ENCODE results near the gene CRISPLD2. TPM values are rescaled to one million over a fixed set of nuclear protein-coding genes. Genes with fewer than 3 reads are reported as not detected.

The CRISPLD2 gene
- total and polyA plus RNA-seq, 9 of the 15 experiments (the other 6 are each of a cell fraction or from before 2014, with no cell fraction given) = 0.03 to 0.24 (median 0.04) TPM; not detected in 4

DNA sequence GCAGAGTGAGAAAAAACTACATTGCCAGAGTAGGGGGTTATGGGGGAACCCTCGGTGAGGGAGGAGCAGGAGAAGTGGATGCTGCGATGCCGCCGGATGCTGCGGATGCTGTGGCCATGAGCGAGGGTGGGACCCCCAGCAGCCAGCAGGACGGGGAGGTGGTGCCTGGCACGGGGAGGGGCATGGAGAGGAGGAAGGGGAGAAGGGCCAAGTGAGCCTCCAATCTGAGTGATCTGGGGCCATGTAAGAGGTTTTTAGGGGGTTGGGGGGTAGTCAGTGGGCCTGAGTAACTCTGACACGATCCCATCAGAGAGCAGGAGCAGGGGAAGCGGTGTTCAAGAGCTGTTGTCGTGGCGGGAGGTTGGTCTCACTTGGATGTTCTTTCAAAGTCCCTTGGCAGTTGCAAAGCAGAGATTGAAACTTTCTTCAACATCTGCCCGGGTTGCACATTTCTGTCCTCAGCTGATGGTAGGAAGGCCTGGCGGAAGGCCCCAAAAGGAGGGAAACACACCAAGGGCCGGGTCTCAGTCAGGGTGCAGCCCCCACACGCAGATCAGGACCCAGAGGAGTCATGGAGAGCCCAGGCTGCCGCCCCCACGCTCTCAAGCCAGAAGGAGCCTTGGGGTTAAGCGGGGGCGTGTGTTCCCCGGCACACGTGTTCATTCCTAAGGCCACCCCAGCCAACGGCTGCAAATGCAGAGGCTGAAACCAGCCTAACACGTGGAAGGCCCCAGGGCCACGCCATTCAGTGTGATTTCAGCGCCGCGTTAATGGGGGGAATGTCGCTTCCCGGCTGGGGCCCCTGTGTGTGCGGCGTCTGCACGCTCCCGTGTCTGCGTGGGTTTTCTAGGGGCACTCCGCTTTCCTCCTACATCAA lies 109.9 kb downstream of the CRISPLD2 start (continued):
- TF ChIP-seq, protein P1, sequence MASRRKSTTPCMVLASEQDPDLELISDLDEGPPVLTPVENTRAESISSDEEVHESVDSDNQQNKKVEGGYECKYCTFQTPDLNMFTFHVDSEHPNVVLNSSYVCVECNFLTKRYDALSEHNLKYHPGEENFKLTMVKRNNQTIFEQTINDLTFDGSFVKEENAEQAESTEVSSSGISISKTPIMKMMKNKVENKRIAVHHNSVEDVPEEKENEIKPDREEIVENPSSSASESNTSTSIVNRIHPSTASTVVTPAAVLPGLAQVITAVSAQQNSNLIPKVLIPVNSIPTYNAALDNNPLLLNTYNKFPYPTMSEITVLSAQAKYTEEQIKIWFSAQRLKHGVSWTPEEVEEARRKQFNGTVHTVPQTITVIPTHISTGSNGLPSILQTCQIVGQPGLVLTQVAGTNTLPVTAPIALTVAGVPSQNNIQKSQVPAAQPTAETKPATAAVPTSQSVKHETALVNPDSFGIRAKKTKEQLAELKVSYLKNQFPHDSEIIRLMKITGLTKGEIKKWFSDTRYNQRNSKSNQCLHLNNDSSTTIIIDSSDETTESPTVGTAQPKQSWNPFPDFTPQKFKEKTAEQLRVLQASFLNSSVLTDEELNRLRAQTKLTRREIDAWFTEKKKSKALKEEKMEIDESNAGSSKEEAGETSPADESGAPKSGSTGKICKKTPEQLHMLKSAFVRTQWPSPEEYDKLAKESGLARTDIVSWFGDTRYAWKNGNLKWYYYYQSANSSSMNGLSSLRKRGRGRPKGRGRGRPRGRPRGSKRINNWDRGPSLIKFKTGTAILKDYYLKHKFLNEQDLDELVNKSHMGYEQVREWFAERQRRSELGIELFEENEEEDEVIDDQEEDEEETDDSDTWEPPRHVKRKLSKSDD (conservative IDR thresholded peaks at IDR 0.05; ENCODE audit: low read length) = no peak
- no peak for TF ChIP-seq POU5F1 (IDR thresholded peaks at IDR 0.05; ENCODE audit: borderline replicate concordance, low read depth, low read length, partially characterized antibody)
- TF ChIP-seq SRSF7 (optimal IDR thresholded peaks at IDR 0.05; ENCODE audit: low read depth, low read length) = no peak
- TF ChIP-seq, protein P2, sequence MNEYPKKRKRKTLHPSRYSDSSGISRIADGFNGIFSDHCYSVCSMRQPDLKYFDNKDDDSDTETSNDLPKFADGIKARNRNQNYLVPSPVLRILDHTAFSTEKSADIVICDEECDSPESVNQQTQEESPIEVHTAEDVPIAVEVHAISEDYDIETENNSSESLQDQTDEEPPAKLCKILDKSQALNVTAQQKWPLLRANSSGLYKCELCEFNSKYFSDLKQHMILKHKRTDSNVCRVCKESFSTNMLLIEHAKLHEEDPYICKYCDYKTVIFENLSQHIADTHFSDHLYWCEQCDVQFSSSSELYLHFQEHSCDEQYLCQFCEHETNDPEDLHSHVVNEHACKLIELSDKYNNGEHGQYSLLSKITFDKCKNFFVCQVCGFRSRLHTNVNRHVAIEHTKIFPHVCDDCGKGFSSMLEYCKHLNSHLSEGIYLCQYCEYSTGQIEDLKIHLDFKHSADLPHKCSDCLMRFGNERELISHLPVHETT (CRISPR knock-in tag; conservative IDR thresholded peaks at IDR 0.05 in 1 of 2, IDR thresholded peaks at IDR 0.05 in 1 of 2) = 0 out of 4 replicates have a peak, but pooled peaks of 1 of the 2 experiments have one; percentile 18
- TF ChIP-seq ETV6 (IDR thresholded peaks at IDR 0.05; ENCODE audit: borderline replicate concordance in 1 of 2, low read depth in 2 of 2, low read length in 1 of 2) = no peak
- TF ChIP-seq ETV6 (CRISPR knock-in tag; IDR thresholded peaks at IDR 0.05; ENCODE audit: borderline replicate concordance) = peak; percentile 94; the same call in 1 of the 2 replicates
- peak; percentile 97 for TF ChIP-seq NR3C1 (CRISPR knock-in tag; IDR thresholded peaks at IDR 0.05)
- peak; percentile 29; the same call in 1 of the 2 replicates for TF ChIP-seq HDAC8 (tag; IDR thresholded peaks at IDR 0.05)
- TF ChIP-seq SIN3A (IDR thresholded peaks at IDR 0.05; ENCODE audit: borderline replicate concordance in 2 of 2, control insufficient read depth in 1 of 2, low read depth in 2 of 2, low read length in 2 of 2) = peak in 1 of 2 experiments; percentile 56; a peak in 2 of 4 replicates
- no peak for TF ChIP-seq PHF20 (IDR thresholded peaks at IDR 0.05; ENCODE audit: partially characterized antibody)
- TF ChIP-seq, protein P3, sequence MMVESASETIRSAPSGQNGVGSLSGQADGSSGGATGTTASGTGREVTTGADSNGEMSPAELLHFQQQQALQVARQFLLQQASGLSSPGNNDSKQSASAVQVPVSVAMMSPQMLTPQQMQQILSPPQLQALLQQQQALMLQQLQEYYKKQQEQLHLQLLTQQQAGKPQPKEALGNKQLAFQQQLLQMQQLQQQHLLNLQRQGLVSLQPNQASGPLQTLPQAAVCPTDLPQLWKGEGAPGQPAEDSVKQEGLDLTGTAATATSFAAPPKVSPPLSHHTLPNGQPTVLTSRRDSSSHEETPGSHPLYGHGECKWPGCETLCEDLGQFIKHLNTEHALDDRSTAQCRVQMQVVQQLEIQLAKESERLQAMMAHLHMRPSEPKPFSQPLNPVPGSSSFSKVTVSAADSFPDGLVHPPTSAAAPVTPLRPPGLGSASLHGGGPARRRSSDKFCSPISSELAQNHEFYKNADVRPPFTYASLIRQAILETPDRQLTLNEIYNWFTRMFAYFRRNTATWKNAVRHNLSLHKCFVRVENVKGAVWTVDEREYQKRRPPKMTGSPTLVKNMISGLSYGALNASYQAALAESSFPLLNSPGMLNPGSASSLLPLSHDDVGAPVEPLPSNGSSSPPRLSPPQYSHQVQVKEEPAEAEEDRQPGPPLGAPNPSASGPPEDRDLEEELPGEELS (CRISPR knock-in tag; IDR thresholded peaks at IDR 0.05; ENCODE audit: borderline replicate concordance) = peak; percentile 99
- no peak for TF ChIP-seq MTA3 (IDR thresholded peaks at IDR 0.05; ENCODE audit: borderline replicate concordance)
- 0 out of 2 replicates have a peak, but pooled peaks have one; percentile 46 for TF ChIP-seq KLF13 (tag; IDR thresholded peaks at IDR 0.05; ENCODE audit: borderline replicate concordance, low read depth)
- TF ChIP-seq, protein P4, sequence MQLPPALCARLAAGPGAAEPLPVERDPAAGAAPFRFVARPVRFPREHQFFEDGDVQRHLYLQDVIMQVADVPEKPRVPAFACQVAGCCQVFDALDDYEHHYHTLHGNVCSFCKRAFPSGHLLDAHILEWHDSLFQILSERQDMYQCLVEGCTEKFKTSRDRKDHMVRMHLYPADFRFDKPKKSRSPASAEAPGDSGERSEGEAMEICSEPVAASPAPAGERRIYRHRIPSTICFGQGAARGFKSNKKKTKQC (CRISPR knock-in tag; IDR thresholded peaks at IDR 0.05) = peak; percentile 96
- peak; percentile 60 for TF ChIP-seq BHLHE40 (IDR thresholded peaks at IDR 0.05; ENCODE audit: low read length)
- TF ChIP-seq HNRNPL (IDR thresholded peaks at IDR 0.05; ENCODE audit: low read depth, low read length) = peak; percentile 87; the same call in 1 of the 2 replicates
- TF ChIP-seq KDM5B (IDR thresholded peaks at IDR 0.05; ENCODE audit: insufficient replicate concordance, low read depth, low read length) = no peak
- peak; percentile 7; the same call in 1 of the 2 replicates for TF ChIP-seq CREM (IDR thresholded peaks at IDR 0.05; ENCODE audit: low read depth)
